Endothelial cell (in vitro differentiated cells): ENCODE data around the gene GREB1L. TPM values are rescaled to one million over a fixed set of nuclear protein-coding genes. Genes with fewer than 3 reads are reported as not detected.
"Not testable (repeated sequence)": the region's sequence is repeated elsewhere in the genome, so short reads cannot be mapped to it uniquely, and the experiment has no call there.

Experiments used
- DNase-seq: peaks from one replicate; pipeline ENCODE4 v3.0.0; 2021; ENCODE audit warnings: low spot score
- H3K27ac Mint-ChIP-seq: one replicate; pipeline ENCODE4 v1.8.0; 2021; ENCODE audit warnings: mixed read lengths, inconsistent platforms; ENCODE audit not compliant: unreplicated experiment
- H3K27me3 Mint-ChIP-seq: one replicate; pipeline ENCODE4 v1.8.0; 2021; ENCODE audit warnings: mild to moderate bottlenecking, moderate library complexity, mixed read lengths, inconsistent platforms; ENCODE audit not compliant: unreplicated experiment
- H3K36me3 Mint-ChIP-seq: one replicate; pipeline ENCODE4 v1.8.0; 2021; ENCODE audit warnings: mild to moderate bottlenecking, low read depth, mixed read lengths, inconsistent platforms; ENCODE audit not compliant: unreplicated experiment
- H3K4me1 Mint-ChIP-seq: one replicate; pipeline ENCODE4 v1.8.0; 2021; ENCODE audit warnings: mild to moderate bottlenecking, mixed read lengths, inconsistent platforms; ENCODE audit not compliant: unreplicated experiment
- H3K4me3 Mint-ChIP-seq: one replicate; pipeline ENCODE4 v1.8.0; 2021; ENCODE audit warnings: mild to moderate bottlenecking, mixed read lengths, inconsistent platforms; ENCODE audit not compliant: unreplicated experiment
- H3K9me3 Mint-ChIP-seq: one replicate; pipeline ENCODE4 v1.8.0; 2021; ENCODE audit warnings: mixed read lengths, inconsistent platforms; ENCODE audit not compliant: unreplicated experiment
- total RNA-seq: library from RNA; stranded (reverse); fragmentation: NEBNext Ultra II Directional; extraction: Animal tissue kit (Norgen Biotek cat#: 25700); gene quantifications from one replicate; pipeline ENCODE4 v1.2.1, GENCODE V29; 2021; ENCODE audit not compliant: unreplicated experiment
- TF ChIP-seq, protein P1 (sequence below): fragments of 200-600 bp; sonication (generic); IDR thresholded peaks from one replicate; pipeline ENCODE4 v1.5.0; 2021; ENCODE audit warnings: antibody characterized with exemption; ENCODE audit not compliant: unreplicated experiment

GREB1L gene
- total RNA-seq, 1 donor from 2014 or later: 105 TPM

DNA sequence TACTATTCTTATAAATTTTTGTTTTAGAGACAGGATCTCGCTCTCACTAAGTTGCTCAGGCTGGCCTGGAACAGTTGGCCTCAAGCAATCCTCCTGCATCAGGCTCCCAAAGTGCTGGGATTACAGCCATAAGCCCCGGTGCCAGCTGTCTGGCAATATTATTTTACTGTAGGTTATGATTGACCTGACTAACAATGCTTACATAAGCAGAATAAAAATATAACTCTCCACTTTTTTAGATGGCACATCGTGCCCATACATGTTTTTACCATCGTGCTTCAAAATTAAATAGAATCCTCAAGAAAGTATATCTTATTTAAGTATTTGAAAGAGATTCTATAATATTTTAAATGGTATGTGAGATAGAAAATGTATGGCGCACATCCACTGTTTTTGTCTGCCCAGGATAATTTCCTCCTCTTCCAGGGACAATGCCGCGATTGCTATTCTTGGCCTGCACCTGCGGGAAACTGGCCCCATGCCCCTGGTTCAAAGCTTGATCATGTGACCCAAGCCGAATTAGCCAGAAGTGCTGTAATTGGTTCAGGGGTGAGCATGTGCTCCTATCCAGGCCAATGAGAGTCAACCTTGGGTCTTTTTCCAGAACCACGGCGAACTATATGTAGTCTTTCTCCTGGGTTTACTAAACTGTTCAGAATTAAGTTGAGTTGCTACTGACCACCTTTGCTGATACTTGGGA, 38.3 kb upstream of the GREB1L start:
- Mint-ChIP-seq H3K9me3 (no peaks in the 10 kb centered on the region), H3K4me1 (no peaks in the 10 kb centered on the region), H3K27ac (no peak overlapping the region), H3K27me3 (no peaks in the 10 kb centered on the region), H3K4me3 (no peak overlapping the region), H3K36me3 (no peaks in the 10 kb centered on the region)
- DNase-seq: no peak
- TF ChIP-seq, protein P1, sequence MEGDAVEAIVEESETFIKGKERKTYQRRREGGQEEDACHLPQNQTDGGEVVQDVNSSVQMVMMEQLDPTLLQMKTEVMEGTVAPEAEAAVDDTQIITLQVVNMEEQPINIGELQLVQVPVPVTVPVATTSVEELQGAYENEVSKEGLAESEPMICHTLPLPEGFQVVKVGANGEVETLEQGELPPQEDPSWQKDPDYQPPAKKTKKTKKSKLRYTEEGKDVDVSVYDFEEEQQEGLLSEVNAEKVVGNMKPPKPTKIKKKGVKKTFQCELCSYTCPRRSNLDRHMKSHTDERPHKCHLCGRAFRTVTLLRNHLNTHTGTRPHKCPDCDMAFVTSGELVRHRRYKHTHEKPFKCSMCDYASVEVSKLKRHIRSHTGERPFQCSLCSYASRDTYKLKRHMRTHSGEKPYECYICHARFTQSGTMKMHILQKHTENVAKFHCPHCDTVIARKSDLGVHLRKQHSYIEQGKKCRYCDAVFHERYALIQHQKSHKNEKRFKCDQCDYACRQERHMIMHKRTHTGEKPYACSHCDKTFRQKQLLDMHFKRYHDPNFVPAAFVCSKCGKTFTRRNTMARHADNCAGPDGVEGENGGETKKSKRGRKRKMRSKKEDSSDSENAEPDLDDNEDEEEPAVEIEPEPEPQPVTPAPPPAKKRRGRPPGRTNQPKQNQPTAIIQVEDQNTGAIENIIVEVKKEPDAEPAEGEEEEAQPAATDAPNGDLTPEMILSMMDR: no peak

DNA sequence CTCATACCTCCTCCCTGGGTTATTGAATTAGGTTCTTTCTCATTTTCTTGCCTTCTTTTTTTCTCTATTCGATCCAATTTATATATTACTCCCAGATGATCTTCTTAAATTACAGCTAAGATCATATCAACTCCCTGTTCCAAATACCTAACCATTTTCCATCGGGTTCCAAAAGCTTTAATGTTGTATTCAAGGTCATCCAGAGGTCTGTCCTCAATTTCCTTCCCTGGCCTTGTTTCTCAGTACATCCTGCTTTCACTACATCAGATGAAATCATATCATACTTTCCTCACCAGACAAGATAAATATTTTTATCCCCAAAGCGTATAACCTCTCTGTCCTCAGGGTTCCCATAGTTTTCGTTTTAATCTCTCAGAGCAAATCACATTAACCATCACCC, 36.3 kb upstream of the GREB1L start:
- no peaks in the 10 kb centered on the region for H3K27me3 Mint-ChIP-seq
- H3K4me1 Mint-ChIP-seq: no peaks in the 10 kb centered on the region
- TF ChIP-seq, protein P1: no peak
- DNase-seq: no peak
- no peak overlapping the region for H3K27ac Mint-ChIP-seq
- H3K9me3 Mint-ChIP-seq: no peaks in the 10 kb centered on the region
- no peak overlapping the region for H3K4me3 Mint-ChIP-seq
- no peaks in the 10 kb centered on the region for H3K36me3 Mint-ChIP-seq

DNA sequence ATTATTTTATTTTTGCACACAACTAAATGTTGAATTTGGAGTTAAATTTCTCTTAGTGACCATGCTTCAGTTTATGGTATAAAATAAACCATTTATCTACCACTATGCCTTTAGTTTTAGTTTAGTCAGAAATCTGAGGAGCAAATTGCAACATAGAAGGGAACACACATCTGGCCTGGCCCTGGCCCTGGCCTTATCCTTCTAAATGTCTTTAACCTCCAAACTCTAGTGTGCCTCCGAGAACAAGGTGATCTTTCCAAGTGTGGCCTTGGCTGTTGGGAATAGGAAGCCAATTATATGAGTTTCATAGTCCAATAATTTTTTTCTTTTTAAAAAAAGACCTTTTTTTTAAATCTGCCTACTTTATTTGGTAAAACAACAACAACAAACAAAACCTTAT, 31.8 kb upstream of the GREB1L start:
- TF ChIP-seq, protein P1: no peak
- DNase-seq: no peak
- peaks cover 1% of the 10 kb centered on the region for H3K27me3 Mint-ChIP-seq
- no peaks in the 10 kb centered on the region for H3K4me1 Mint-ChIP-seq
- H3K9me3 Mint-ChIP-seq: no peaks in the 10 kb centered on the region
- no peak overlapping the region for H3K4me3 Mint-ChIP-seq
- no peaks in the 10 kb centered on the region for H3K36me3 Mint-ChIP-seq
- H3K27ac Mint-ChIP-seq: no peak overlapping the region

DNA sequence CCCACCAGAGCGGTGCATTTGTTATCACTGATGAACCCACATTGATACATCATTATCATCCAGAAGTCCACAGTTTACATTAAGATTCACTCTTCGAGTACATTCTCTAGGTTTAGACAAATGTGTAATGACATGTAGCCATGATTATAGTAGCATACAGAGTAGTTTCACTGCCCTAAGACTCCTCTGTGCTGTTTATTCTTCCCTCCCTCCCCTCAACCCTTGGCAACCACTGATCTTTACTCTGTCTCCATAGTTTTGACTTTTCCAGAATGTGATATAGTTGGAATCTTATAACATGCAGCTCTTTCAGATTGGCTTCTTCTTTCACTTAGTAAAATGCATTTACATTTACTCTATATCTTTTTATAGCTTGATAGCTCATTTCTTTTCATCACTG, 31.2 kb upstream of the GREB1L start:
- Mint-ChIP-seq H3K27ac (no peak overlapping the region), H3K36me3 (no peaks in the 10 kb centered on the region), H3K4me3 (no peak overlapping the region), H3K9me3 (no peaks in the 10 kb centered on the region), H3K27me3 (peaks cover 1% of the 10 kb centered on the region), H3K4me1 (no peaks in the 10 kb centered on the region)
- DNase-seq: no peak
- TF ChIP-seq, protein P1: no peak

DNA sequence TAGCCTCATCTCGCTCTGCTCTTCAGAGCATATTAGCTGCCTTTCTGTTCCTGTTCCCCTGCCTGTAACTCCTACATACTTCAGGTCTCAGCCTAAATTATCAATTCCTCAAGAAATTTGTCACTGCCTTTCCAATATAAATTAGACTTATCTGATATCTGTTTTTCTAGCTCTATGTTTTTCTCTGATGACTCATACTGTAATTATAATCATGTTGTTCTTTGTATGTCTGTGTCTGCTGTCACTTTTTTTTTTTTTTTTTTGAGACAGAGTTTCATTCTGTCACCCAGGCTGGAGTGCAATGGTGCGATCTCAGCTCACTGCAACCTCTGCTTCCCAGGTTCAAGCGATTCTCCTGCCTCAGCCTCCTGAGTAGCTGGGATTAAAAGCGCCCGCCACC, 27.6 kb upstream of the GREB1L start:
- H3K9me3 Mint-ChIP-seq, H3K27me3 Mint-ChIP-seq, DNase-seq, H3K36me3 Mint-ChIP-seq, H3K4me3 Mint-ChIP-seq, H3K4me1 Mint-ChIP-seq, H3K27ac Mint-ChIP-seq: not testable (repeated sequence)
